Omental fat pad (tissue), 4 donors: Measurements from ENCODE around the gene DPH2. TPM values are rescaled to one million over a fixed set of nuclear protein-coding genes. Genes with fewer than 3 reads are reported as not detected.

Source experiments
- ATAC-seq: fragments of 150-250 bp; one replicate; pipeline ENCODE4 v1.9.1; 2016; ENCODE audit warnings: mild to moderate bottlenecking, moderate library complexity; ENCODE audit not compliant: low FRiP score
- DNase-seq: peaks from one replicate; pipeline ENCODE4 v3.0.0-alpha.2; 2019; ENCODE audit warnings: low spot score
- total RNA-seq, 4 donors: library from RNA; depleted of rRNA; stranded (reverse); fragments of >200 nt; gene quantifications; one replicate each; pipeline ENCODE4 v1.1.0, GENCODE V29; 2016
- TF ChIP-seq, protein P1 (sequence below), 3 donors: fragments of 450-650 bp; IDR thresholded peaks; one replicate each; pipeline ENCODE4 v1.5.1; 2016 to 2017; ENCODE audit warnings: antibody characterized with exemption in 3 of 3, mild to moderate bottlenecking in 3 of 3, moderate library complexity in 2 of 3

The DPH2 gene
- total RNA-seq, 4 donors from 2014 or later, result 18.1 to 67.5 (median 23.1) TPM

DNA sequence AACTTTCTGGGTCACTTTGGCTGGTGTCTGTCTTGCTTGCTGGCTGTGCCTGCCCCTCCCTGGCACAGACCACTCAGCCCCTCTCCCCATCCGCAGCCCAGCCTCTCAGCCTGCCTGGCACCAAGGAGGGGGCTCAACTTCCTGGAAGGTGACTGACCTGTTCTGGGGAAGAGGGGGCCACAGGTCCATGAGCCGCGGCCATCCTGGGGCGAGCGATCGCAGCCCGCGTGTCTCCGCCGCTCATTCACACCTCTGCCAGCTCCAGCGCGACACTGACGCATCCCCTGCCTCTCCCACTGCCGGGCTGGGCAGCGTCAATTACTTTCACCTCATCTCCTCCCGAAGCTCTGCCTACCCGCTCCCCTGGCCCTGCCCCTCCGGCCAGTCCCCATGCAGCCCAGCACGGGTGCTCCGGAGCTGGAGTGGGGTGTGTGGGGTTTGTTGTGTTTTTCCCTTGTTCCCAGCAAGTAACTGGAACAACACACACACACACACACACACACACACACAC is 47.1 kb downstream of the DPH2 start:
- no peak for DNase-seq
- TF ChIP-seq, protein P1, sequence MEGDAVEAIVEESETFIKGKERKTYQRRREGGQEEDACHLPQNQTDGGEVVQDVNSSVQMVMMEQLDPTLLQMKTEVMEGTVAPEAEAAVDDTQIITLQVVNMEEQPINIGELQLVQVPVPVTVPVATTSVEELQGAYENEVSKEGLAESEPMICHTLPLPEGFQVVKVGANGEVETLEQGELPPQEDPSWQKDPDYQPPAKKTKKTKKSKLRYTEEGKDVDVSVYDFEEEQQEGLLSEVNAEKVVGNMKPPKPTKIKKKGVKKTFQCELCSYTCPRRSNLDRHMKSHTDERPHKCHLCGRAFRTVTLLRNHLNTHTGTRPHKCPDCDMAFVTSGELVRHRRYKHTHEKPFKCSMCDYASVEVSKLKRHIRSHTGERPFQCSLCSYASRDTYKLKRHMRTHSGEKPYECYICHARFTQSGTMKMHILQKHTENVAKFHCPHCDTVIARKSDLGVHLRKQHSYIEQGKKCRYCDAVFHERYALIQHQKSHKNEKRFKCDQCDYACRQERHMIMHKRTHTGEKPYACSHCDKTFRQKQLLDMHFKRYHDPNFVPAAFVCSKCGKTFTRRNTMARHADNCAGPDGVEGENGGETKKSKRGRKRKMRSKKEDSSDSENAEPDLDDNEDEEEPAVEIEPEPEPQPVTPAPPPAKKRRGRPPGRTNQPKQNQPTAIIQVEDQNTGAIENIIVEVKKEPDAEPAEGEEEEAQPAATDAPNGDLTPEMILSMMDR (IDR thresholded peaks at IDR 0.05), result no peak
- no peak for ATAC-seq

DNA sequence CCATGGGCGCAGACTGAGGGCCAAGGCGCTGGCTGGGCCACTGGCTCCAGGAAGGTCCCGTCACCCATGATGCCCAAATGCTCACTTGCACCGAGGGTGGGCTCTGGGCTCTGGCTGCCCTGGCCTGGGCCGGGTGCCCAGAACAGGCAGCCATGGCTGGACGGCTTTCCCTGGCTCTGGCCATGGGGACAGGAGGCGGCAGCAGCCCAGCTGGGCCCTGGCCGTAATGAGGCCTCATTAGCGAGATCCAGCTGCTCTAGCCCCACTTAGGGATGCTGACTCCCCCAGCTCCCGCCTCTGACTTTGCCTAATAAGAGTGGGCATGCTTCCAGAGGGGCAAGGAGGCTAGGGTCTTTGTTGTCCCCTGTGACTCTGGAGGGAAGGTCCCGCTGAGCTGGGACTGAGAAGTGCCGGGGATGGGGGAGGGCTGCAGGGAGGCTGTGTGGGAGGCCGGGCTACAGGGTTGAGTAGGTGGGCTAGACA is 49.7 kb downstream of the DPH2 start:
- DNase-seq, result no peak
- TF ChIP-seq, protein P1 (IDR thresholded peaks at IDR 0.05), result no peak
- ATAC-seq, result no peak

DNA sequence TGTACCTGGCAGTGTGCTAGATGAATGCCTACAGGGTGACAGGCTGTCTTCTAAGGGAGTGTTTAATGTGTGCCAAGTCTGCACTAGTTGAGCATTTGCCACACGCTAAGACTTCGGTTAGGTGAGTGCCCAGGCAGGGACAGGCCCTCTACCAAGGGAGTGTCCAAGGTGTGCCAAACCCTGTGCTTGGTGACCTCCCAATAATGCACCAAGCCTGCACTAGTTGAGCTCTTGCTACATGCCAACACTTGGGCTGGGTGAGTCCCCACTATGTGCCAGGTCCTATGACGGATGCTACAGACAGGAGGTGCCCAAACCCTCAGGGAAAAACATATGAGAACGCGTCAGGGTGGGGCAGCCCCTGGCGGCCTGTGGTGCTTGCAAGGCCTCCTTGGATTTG is 50.7 kb downstream of the DPH2 start:
- no peak for ATAC-seq
- TF ChIP-seq, protein P1 (IDR thresholded peaks at IDR 0.05), result no peak
- no peak for DNase-seq

DNA sequence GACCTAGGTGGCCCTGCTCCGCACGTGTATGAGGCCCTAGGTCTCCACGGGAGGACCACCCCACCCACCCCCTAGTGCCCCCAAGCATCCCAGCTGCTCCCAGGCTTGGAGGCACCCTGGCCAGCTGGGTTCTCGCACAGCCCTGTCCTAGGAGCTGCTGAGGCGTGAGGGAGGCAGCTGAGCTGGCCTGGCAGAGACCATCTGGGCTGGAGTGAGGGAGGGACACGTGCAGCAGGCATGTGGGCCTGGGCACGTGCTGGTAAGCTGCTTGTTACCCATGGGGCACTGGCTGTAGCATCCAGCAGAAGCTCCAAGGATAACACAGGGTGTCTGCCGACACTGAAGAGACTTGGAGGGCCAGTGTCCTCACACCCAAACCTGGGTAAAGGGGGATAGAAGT is 51.3 kb downstream of the DPH2 start:
- TF ChIP-seq, protein P1 (IDR thresholded peaks at IDR 0.05), result no peak
- no peak for ATAC-seq
- no peak for DNase-seq

DNA sequence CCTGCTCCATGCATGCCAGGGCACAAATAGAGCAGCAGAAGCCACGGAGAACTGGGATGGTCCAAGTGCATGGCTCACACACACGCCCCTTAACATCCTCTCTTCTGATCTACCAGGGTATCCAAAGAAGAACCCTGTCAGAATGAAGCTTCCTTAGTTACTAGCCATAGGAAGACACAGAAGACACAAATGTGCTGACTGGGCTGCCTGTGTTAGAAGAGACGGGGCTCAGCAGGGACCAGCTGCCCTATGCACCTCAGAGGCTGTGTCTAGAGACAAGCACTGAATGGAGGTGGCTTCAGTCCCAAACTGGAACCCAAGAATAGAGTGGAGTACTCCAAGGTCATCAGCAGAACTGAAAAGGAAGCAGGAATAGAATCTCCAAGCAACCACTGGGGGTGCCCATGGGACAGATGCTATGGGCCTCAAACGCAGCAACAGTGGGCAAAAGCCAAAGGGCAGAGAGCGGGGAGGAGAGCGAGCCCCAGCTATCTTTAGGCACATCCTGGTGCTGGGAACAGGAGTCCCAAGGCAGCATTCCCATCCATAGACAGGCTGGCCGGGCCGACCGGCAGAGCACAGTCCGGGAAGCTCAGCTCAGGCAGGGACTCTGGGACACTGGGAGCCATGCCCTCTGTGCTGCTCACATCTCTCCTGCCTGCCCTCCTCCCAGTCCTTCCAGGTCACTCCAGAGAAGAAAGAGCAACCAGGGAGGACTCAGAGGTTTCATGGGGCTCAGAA is 51.9 kb downstream of the DPH2 start:
- no peak for ATAC-seq
- DNase-seq, result no peak
- TF ChIP-seq, protein P1 (IDR thresholded peaks at IDR 0.05), result no peak

Other genes starting within 250 kb of the DPH2 start
- under 1 TPM in 3 of 4 donors, not detected in 1; 0.19 to 0.72 (median 0.63) TPM for gene ARTN, start 36.2 kb upstream of the DPH2 start, total RNA-seq
- gene IPO13, start 23.1 kb upstream of the DPH2 start, total RNA-seq, result 10 to 100 TPM; 18.7 to 23.2 (median 21.1) TPM
- 100 to 1,000 TPM; 111 to 223 (median 139) TPM for gene ATP6V0B, start 5.0 kb downstream of the DPH2 start, total RNA-seq
- gene B4GALT2, start 9.2 kb downstream of the DPH2 start, total RNA-seq, result 10 to 100 TPM; 20.3 to 67.9 (median 42.6) TPM
- gene CCDC24, start 21.6 kb downstream of the DPH2 start, total RNA-seq, result 1 to 10 TPM; 2.3 to 3.6 (median 2.8) TPM
- 1 to 10 TPM in 3 of 4 donors, under 1 TPM in 1; 0.31 to 7.4 (median 4.0) TPM for gene SLC6A9, start 61.5 kb downstream of the DPH2 start, total RNA-seq
- under 1 TPM in 1 of 4 donors, not detected in 3; 0.24 TPM for gene KLF17, start 148.8 kb downstream of the DPH2 start, total RNA-seq
- gene KLF18, start 171.6 kb downstream of the DPH2 start, total RNA-seq, result not detected
- 10 to 100 TPM; 23.2 to 43.5 (median 27.9) TPM for gene DMAP1, start 243.5 kb downstream of the DPH2 start, total RNA-seq